HepG2 (cell line): ENCODE measurements around the gene C2. TPM values are rescaled to one million over a fixed set of nuclear protein-coding genes. Genes with fewer than 3 reads are reported as not detected.

ENCODE experiments used
- HNRNPK ChIP-seq: fragments of 200-400 bp; formaldehyde crosslinking; IDR thresholded peaks from 2 replicates; pipeline ENCODE4 v1.6.1; 2018; ENCODE audit warnings: low read length, low read depth, moderate library complexity, mild to moderate bottlenecking; ENCODE audit not compliant: poor library complexity, severe bottlenecking
- KAT7 ChIP-seq: IDR thresholded peaks from 2 replicates; pipeline ENCODE4 v1.6.1; 2018; ENCODE audit warnings: borderline replicate concordance, missing compliant biosample characterization
- NFIB ChIP-seq: sonication (generic); formaldehyde crosslinking; IDR thresholded peaks from 2 replicates; pipeline ENCODE4 v1.9.0; 2021; ENCODE audit warnings: missing genetic modification reagents, mild to moderate bottlenecking, borderline replicate concordance
- NFKBIZ ChIP-seq: IDR thresholded peaks from 2 replicates; pipeline ENCODE4 v1.6.1; 2018; ENCODE audit warnings: missing genetic modification reagents, missing compliant biosample characterization
- PAF1 ChIP-seq: IDR thresholded peaks from 2 replicates; pipeline ENCODE4 v1.6.1; 2016; ENCODE audit warnings: missing genetic modification reagents, missing compliant biosample characterization
- POGZ ChIP-seq: sonication (generic); formaldehyde crosslinking; IDR thresholded peaks from 2 replicates; pipeline ENCODE4 v1.4.0; 2020; ENCODE audit warnings: mild to moderate bottlenecking, missing genetic modification reagents
- PPARG ChIP-seq: conservative IDR thresholded peaks from 2 replicates; pipeline ENCODE4 v1.6.1; 2016; ENCODE audit warnings: missing biosample characterization, missing genetic modification reagents
- RFX5 ChIP-seq: IDR thresholded peaks from 2 replicates; pipeline ENCODE4 v1.6.1; 2011; ENCODE audit warnings: low read depth, low read length, improper control_type of control experiment
- SMAD9 ChIP-seq: sonication (generic); formaldehyde crosslinking; IDR thresholded peaks from 2 replicates; pipeline ENCODE4 v1.5.1; 2020; ENCODE audit warnings: mild to moderate bottlenecking, missing genetic modification reagents
- SSRP1 ChIP-seq: IDR thresholded peaks from 2 replicates; pipeline ENCODE4 v1.6.1; 2016; ENCODE audit warnings: control low read depth
- ZMYM2 ChIP-seq: sonication (generic); formaldehyde crosslinking; IDR thresholded peaks from 2 replicates; pipeline ENCODE4 v1.8.0; 2022; ENCODE audit warnings: mild to moderate bottlenecking, missing genetic modification reagents
- ZNF160 ChIP-seq: sonication (generic); formaldehyde crosslinking; IDR thresholded peaks from 2 replicates; pipeline ENCODE4 v1.8.0; 2022; ENCODE audit warnings: mild to moderate bottlenecking, inconsistent platforms, missing genetic modification reagents
- ZNF567 ChIP-seq: sonication (generic); formaldehyde crosslinking; IDR thresholded peaks from 2 replicates; pipeline ENCODE4 v1.8.1; 2023; ENCODE audit warnings: mild to moderate bottlenecking, missing genetic modification reagents, borderline replicate concordance
- ZNF570 ChIP-seq: sonication (generic); formaldehyde crosslinking; IDR thresholded peaks from 2 replicates; pipeline ENCODE4 v1.4.0; 2020; ENCODE audit warnings: mild to moderate bottlenecking, missing genetic modification reagents, borderline replicate concordance
- ZNF724P ChIP-seq: sonication (generic); formaldehyde crosslinking; IDR thresholded peaks from 2 replicates; pipeline ENCODE4 v1.8.0; 2022; ENCODE audit warnings: missing genetic modification reagents, borderline replicate concordance
- polyA plus RNA-seq, 8 experiments: library from polyadenylated mRNA; depleted of rRNA in 3 of 8; stranded (reverse) in 7 of 8; unstranded in 1 of 8; fragments of >200 nt; fragmentation: Illumina TruSeq in 4 of 8; extraction: Trizol in 4 of 8; gene quantifications; 2 replicates each; pipeline versions ENCODE4 v1.2.1 to v1.2.3, GENCODE V29; 2011 to 2016; ENCODE audit warnings: low read depth in 4 of 8, missing spikeins in 1 of 8, mixed read lengths in 1 of 8; ENCODE audit not compliant: insufficient read depth in 1 of 8
- total RNA-seq, 5 experiments: library from RNA; depleted of rRNA; stranded (reverse); fragments of >200 nt; fragmentation: Illumina TruSeq; extraction: Trizol; gene quantifications; 2 replicates each; pipeline ENCODE4 v1.2.3, GENCODE V29; 2016; ENCODE audit warnings: low read depth in 1 of 5
- TF ChIP-seq, protein P1 (sequence below): sonication (generic); formaldehyde crosslinking; IDR thresholded peaks from 2 replicates; pipeline ENCODE4 v1.5.0; 2020; ENCODE audit warnings: missing genetic modification reagents
- TF ChIP-seq, protein P2 (sequence below): sonication (generic); formaldehyde crosslinking; IDR thresholded peaks from 2 replicates; pipeline ENCODE4 v1.5.1; 2020; ENCODE audit warnings: mild to moderate bottlenecking, missing genetic modification reagents
- TF ChIP-seq, protein P3 (sequence below): IDR thresholded peaks from 2 replicates; pipeline ENCODE4 v1.6.1; 2016; ENCODE audit warnings: low read depth, control low read depth
- TF ChIP-seq, protein P4 (sequence below): IDR thresholded peaks from 2 replicates; pipeline ENCODE4 v1.6.1; 2016; ENCODE audit warnings: missing biosample characterization, missing genetic modification reagents, low read depth
- TF ChIP-seq, protein P5 (sequence below): IDR thresholded peaks from 2 replicates; pipeline ENCODE4 v1.6.1; 2016; ENCODE audit warnings: mild to moderate bottlenecking, missing biosample characterization, missing genetic modification reagents
- TF ChIP-seq, protein P6 (sequence below): sonication (generic); formaldehyde crosslinking; IDR thresholded peaks from 2 replicates; pipeline ENCODE4 v1.8.0; 2022; ENCODE audit warnings: mild to moderate bottlenecking, missing genetic modification reagents; ENCODE audit not compliant: insufficient replicate concordance

Gene C2
- total and polyA plus RNA-seq, 2 of the 13 experiments (the other 11 are each of a cell fraction or from before 2014, with no cell fraction given): 165 to 307 TPM

DNA sequence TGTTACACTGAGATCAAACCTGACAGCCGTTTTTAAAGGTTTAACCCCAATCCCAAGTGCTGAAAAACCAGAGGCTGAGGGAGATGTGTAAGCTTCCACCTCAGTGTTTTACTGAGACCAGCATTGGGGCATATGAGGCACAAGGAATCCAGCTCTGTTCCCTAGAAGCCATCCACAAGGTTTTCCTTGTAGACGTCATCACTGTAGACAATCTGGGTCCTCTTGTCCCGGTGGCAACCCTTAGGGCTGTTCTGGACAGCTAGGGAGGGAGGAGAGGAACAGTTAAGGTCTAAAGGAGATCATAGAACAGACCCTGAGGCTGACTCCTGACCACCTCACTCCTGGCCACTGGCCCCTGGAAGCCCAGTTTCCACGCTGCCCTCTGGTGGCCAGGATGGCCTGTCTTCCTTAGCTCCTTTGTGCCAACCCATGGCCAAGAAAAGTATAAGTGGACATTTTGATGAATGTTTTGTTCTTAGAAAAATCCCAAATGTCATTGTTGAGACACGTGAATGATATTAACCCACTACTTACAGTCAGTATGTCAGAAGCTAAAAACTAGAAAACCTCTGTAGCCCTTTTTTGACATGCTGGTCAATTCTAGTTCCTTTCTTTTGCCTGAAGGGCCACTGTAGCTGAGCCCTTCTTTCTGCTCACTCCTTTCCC lies 24.8 kb downstream of the C2 start (continued):
- TF ChIP-seq, protein P1, sequence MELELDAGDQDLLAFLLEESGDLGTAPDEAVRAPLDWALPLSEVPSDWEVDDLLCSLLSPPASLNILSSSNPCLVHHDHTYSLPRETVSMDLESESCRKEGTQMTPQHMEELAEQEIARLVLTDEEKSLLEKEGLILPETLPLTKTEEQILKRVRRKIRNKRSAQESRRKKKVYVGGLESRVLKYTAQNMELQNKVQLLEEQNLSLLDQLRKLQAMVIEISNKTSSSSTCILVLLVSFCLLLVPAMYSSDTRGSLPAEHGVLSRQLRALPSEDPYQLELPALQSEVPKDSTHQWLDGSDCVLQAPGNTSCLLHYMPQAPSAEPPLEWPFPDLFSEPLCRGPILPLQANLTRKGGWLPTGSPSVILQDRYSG: no peak
- no peak for TF ChIP-seq ZNF724P
- TF ChIP-seq ZNF570 (CRISPR knock-in tag): no peak
- peak; percentile 91; the same call in 1 of the 2 replicates for TF ChIP-seq SSRP1 (CRISPR knock-in tag)
- peak; percentile 31; the same call in 1 of the 2 replicates for TF ChIP-seq PAF1
- no peak for TF ChIP-seq ZNF160 (CRISPR knock-in tag)
- TF ChIP-seq, protein P2, sequence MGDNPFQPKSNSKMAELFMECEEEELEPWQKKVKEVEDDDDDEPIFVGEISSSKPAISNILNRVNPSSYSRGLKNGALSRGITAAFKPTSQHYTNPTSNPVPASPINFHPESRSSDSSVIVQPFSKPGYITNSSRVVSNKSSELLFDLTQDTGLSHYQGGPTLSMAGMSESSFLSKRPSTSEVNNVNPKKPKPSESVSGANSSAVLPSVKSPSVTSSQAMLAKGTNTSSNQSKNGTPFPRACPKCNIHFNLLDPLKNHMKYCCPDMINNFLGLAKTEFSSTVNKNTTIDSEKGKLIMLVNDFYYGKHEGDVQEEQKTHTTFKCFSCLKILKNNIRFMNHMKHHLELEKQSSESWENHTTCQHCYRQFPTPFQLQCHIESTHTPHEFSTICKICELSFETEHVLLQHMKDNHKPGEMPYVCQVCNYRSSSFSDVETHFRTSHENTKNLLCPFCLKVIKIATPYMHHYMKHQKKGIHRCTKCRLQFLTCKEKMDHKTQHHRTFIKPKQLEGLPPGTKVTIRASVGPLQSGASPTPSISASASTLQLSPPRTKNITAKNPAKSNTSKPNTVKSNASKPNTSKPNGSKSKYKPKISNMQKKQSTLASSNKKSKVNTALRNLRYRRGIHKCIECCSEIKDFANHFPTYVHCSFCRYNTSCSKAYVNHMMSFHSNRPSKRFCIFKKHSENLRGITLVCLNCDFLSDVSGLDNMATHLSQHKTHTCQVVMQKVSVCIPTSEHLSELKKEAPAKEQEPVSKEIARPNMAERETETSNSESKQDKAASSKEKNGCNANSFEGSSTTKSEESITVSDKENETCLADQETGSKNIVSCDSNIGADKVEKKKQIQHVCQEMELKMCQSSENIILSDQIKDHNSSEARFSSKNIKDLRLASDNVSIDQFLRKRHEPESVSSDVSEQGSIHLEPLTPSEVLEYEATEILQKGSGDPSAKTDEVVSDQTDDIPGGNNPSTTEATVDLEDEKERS (CRISPR knock-in tag): no peak
- TF ChIP-seq SMAD9: no peak
- TF ChIP-seq PPARG: peak; percentile 53; the same call in 1 of the 2 replicates
- TF ChIP-seq HNRNPK: no peak
- TF ChIP-seq POGZ (CRISPR knock-in tag): no peak
- TF ChIP-seq, protein P3, sequence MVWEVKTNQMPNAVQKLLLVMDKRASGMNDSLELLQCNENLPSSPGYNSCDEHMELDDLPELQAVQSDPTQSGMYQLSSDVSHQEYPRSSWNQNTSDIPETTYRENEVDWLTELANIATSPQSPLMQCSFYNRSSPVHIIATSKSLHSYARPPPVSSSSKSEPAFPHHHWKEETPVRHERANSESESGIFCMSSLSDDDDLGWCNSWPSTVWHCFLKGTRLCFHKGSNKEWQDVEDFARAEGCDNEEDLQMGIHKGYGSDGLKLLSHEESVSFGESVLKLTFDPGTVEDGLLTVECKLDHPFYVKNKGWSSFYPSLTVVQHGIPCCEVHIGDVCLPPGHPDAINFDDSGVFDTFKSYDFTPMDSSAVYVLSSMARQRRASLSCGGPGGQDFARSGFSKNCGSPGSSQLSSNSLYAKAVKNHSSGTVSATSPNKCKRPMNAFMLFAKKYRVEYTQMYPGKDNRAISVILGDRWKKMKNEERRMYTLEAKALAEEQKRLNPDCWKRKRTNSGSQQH (CRISPR knock-in tag): no peak; the same call in 1 of the 2 replicates
- TF ChIP-seq ZNF567 (CRISPR knock-in tag): no peak
- TF ChIP-seq, protein P4, sequence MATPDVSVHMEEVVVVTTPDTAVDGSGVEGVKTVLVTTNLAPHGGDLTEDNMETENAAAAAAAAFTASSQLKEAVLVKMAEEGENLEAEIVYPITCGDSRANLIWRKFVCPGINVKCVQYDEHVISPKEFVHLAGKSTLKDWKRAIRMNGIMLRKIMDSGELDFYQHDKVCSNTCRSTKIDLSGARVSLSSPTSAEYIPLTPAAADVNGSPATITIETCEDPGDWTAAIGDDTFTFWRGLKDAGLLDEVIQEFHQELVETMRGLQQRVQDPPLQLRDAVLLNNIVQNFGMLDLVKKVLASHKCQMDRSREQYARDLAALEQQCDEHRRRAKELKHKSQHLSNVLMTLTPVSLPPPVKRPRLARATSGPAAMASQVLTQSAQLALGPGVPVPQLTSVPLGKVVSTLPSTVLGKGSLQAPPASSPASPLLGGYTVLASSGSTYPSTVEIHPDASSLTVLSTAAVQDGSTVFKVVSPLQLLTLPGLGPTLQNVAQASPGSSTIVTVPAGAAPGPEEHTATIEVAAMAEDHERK (CRISPR knock-in tag): no peak
- TF ChIP-seq KAT7 (CRISPR knock-in tag): no peak
- TF ChIP-seq ZMYM2 (CRISPR knock-in tag): no peak
- TF ChIP-seq NFKBIZ (CRISPR knock-in tag): no peak
- no peak for TF ChIP-seq RFX5
- no peak for TF ChIP-seq NFIB (CRISPR knock-in tag)
- TF ChIP-seq, protein P5, sequence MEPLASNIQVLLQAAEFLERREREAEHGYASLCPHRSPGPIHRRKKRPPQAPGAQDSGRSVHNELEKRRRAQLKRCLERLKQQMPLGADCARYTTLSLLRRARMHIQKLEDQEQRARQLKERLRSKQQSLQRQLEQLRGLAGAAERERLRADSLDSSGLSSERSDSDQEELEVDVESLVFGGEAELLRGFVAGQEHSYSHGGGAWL: no peak
- TF ChIP-seq, protein P6, sequence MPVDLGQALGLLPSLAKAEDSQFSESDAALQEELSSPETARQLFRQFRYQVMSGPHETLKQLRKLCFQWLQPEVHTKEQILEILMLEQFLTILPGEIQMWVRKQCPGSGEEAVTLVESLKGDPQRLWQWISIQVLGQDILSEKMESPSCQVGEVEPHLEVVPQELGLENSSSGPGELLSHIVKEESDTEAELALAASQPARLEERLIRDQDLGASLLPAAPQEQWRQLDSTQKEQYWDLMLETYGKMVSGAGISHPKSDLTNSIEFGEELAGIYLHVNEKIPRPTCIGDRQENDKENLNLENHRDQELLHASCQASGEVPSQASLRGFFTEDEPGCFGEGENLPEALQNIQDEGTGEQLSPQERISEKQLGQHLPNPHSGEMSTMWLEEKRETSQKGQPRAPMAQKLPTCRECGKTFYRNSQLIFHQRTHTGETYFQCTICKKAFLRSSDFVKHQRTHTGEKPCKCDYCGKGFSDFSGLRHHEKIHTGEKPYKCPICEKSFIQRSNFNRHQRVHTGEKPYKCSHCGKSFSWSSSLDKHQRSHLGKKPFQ (CRISPR knock-in tag): no peak
